HG02588 (cell line): ENCODE data around the gene ME3.
A peak's percentile ranks its signal among the peaks of the same experiment; 100 is the strongest.
"Not testable (repeated sequence)": the region's sequence is repeated elsewhere in the genome, so short reads cannot be mapped to it uniquely, and the experiment has no call there.

Source experiments
- ATAC-seq: cut with Tn5 transposase; IDR thresholded peaks from one replicate; pipeline ENCODE4 v1.9.1; 2021; ENCODE audit warnings: mild to moderate bottlenecking, moderate library complexity; ENCODE audit not compliant: unreplicated experiment

The ME3 gene

DNA sequence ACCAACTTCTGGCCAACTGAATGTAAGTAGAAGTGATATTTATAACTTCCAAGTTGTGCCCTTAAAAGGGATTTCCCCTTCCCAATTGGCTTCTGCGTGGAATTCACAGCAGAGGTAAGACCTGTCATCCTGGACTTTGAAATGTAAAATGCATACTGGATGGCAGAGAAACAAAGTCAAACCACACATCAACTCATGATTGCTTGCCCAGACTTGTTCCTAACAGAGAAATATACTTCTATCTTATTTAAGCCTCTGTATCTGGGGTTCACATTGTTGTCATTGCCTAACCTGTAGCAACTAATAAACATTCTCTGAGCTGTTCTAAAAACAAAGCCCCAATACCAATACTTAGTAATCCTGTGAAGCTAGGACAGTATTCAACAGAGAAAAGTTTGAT is 6.2 kb downstream of the ME3 start:
- no peak for ATAC-seq

DNA sequence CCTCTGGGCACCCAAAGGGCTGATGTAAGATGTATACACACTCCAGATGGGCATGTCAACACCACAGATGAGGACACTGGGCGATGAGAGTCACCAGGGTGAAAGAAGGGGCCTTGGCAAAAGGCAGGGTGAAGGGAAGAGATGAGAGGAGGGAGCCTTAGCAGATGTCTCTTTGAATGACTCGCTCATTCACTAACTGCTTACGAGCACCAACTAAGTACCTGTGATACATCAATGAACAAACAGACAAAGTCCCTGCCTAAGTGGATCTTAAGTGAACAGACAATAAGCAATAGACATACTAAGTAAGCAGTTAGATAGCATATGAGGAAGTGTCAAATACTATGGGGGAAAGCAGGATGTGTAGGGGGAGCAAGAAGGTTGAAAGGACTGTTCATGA is 7.5 kb downstream of the ME3 start:
- no peak for ATAC-seq

DNA sequence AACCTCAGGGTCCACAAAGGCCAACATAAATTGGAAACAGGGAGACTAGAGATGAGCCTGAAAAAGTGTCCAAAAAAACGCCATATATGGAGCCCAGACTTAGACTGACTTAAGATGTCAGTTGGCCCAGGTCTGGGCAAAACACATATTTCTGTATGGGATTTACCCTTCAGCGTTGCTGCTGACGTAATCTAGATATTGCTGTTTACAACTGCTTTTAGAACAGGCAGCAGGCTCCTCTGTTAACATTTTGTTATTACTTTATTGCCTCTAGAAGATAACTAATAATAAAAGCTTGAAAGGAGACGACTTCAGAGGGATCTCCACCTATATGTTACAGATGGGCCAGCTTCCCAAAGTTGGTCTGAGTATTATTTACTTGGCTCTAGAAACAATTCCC is 8.7 kb downstream of the ME3 start:
- ATAC-seq = no peak

DNA sequence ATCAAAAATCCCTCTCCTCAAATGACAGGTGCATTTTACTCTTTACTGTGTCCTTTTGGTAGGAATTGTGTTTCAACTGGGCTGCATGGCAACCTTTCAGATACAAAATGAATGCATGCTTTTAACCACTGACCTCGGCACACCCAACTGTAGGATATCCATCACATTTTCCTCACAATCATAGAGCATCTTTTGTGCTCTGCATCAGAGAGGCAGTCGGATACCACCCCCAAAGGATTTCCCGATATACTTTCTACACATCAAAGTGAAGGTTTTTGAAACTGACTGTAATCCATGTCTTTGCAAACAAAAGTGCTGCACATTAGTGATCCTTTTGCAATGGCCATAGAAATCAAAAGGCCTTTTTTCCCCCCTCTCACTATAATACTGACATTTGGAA is 9.1 kb downstream of the ME3 start:
- ATAC-seq = no peak

DNA sequence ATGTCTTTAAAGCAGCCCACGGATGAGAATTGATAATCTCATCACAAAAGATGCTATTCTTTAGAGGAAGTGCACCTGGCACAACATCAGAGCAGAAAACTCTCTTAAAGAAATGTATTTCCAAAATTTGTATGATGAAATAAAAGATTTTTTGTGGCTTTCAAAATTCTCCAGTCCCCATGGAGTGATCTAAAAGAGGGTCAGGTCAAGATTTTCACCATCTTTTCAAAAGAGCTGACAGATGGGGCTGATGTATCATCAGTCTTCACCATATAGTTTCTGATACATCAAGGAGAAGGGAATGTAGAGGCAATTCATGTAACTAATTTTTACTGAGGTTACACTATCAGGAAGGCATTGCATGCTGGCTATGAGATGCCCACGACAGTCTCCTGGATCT is 11.7 kb downstream of the ME3 start:
- ATAC-seq = no peak

- ATAC-seq = no peak
Observed at GRCh38 chr11:86660088-86660487, 12.3 kb downstream of the ME3 start.

GRCh38 chr11:86658534-86658933 is 13.9 kb downstream of the ME3 start:
- no peak for ATAC-seq

DNA sequence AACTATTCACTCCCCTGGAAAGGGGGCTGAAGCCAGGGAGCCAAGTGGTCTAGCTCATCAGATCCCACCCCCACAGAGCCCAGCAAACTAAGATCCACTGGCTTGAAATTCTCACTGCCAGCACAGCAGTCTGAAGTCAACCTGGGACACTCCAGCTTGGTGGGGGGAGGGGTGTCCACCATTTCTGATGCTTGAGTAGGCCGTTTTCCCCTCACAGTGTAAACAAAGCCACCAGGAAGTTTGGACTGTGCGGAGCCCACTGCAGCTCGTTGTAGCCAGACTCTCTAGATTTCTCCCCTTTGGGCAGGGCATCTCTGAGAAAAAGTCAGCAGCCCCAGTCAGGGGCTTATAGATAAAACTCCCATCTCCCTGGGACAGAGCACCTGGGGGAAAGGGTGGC is 27.2 kb downstream of the ME3 start:
- ATAC-seq = not testable (repeated sequence)

DNA sequence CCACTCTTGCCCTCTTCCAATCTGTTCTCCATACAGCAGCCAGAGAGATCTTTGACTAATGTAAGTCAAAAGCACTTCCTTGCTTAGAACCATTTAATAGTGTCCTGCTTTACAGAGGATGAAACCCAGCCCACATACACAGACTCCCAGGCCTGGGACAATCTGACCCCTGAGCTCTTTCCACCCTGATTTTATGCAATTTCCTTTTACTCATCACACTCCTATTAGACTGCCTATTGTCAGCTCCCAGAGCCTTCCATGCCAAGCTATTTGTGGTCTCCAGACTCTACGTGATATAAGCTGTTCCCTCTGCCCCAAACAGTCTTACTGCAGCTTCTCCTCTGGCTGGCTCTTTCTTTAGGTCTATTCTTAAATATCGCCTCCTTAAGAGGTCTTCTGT is 28.1 kb downstream of the ME3 start:
- no peak for ATAC-seq

GRCh38 chr11:86641537-86642261 is 30.7 kb downstream of the ME3 start:
- ATAC-seq = no peak

DNA sequence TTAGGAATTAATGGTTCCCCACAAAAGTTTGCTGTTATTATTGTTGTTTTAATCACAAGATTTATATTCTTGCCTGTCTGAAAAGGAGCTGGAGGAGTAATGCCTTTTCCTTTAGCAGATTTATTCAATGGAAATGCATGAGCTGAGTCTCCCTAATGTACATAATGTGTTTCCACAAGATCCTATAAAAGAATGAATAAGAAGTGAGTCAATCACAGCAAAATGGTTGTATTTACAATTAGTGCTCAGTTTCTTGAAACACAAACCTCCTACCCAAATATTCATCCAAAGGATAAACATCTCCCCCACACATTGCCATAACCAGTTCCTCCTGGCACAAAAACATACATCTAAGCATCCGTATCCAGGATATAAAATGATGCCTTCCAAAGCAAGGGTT is 33.3 kb downstream of the ME3 start:
- ATAC-seq = no peak

- ATAC-seq = no peak
Observed at GRCh38 chr11:86638673-86639072, 33.7 kb downstream of the ME3 start.

DNA sequence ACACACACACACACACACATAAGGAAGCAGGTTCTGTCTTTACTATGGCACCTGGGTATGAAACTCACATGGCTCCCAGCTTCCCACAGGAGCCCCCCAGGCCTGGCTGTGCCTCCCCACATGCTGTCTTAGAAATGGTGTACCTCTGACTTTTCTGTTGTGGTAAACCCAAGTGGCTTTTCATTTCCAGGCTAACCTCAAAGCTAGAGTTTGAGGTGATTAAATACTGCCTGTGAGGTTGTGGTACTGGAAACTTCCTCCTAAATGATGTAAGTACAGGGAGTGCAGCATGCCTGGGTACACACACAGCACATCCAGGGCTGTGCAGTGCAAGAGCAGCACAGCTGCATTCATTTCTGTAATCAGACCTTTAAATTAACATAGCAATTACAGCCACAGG is 34.4 kb downstream of the ME3 start:
- no peak for ATAC-seq

- no peak for ATAC-seq
Observed at GRCh38 chr11:86636275-86636674, 36.1 kb downstream of the ME3 start.

GRCh38 chr11:86632499-86633269 is 39.7 kb downstream of the ME3 start:
- ATAC-seq = peak; percentile 55

DNA sequence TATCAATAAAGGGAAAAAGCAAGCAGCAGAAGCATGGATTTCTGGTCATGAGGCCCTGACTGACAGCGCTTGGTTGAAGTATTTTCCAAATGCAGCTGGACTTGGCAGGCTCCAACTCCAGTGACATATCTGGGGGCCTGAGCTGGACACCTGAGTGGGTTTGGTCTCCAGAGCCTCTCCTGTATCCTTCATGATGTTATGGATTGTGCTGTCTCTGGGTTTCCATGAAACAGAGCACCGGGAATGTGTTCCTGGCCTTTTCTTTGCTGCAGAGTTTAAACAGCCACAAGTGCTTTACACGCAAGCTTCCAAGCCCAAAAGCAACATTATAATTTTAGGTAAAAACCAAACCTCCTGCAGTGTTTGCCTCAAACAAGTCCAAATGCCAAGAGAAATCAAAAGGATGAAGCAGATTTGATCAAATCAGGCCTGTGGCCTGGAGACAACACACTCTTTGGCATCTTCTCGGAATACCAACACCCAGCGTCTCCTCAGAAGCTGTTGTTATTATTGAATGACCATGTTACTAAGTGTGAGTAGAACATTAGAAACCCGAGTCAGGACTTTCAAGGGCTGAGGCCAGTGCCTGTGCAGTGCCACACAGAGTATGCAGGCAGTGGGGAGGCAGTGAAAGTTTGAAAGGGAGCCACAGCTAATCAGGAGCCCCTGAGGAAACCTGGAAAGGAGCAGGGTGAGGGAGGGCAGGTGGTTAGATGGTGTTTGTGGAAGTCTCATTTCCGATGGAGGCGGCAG is 42.0 kb downstream of the ME3 start:
- no peak for ATAC-seq

GRCh38 chr11:86629045-86629706 is 43.2 kb downstream of the ME3 start:
- no peak for ATAC-seq

GRCh38 chr11:86627776-86628455 is 44.5 kb downstream of the ME3 start:
- ATAC-seq = no peak

DNA sequence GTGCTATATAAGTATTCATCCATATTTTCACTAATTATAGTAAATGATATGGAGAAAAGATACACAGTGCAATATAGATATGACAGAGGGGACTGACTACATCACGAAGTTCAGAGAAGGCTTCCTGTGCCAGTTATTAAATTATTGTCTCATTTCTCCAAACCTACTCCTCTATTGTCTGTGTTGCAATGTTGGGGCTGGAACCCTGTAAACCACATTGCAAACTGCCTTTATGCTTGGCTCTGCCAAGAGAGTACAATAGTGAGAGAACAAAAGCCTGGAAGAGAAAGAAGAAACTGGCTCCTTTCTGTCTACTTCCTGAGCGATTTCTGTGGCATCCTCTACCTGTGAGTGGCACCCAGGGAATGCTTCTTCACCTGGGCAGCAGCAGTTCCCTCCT is 46.4 kb downstream of the ME3 start:
- peak; percentile 16 for ATAC-seq

GRCh38 chr11:86625544-86625943 is 46.9 kb downstream of the ME3 start:
- ATAC-seq = peak; percentile 88

GRCh38 chr11:86624366-86624765 is 48.0 kb downstream of the ME3 start:
- no peak for ATAC-seq
